Renal pelvis (tissue), 12 donors: ENCODE data around the gene GPRASP3. TPM values are rescaled to one million over a fixed set of nuclear protein-coding genes. Genes with fewer than 3 reads are reported as not detected.
A peak's percentile ranks its signal among the peaks of the same experiment; 100 is the strongest.
"Not testable (repeated sequence)": the region's sequence is repeated elsewhere in the genome, so short reads cannot be mapped to it uniquely, and the experiment has no call there.

ENCODE experiments used
- DNase-seq: peaks from one replicate; pipeline ENCODE4 v3.0.0-alpha.2; 2013
- long read RNA-seq, 16 experiments: transcript quantifications; one replicate each; lab custom pipeline, GENCODE V29; 2026
- polyA plus RNA-seq, 3 donors: library from polyadenylated mRNA; unstranded; fragments of 120-200 nt; gene quantifications; one replicate each; pipeline ENCODE4 v1.2.1, GENCODE V29; 2013; ENCODE audit not compliant: insufficient read length in 3 of 3

The GPRASP3 gene
- 10 to 100 TPM; 17.9 to 19.6 (median 18.8) TPM for polyA plus RNA-seq
- long read RNA-seq, donor 1, full-length matches to known transcripts: 2 of 35 reads
- long read RNA-seq, donor 1, partial matches to known transcripts: 33 of 35 reads
- long read RNA-seq, donor 1, other reads (novel, unspliced or antisense): 0 of 35 reads
- long read RNA-seq, donor 2, partial matches to known transcripts: 0 of 1 reads
- long read RNA-seq, donor 2, other reads (novel, unspliced or antisense): 0 of 1 reads
- long read RNA-seq, donor 3, full-length matches to known transcripts: 4 of 4 reads
- long read RNA-seq, donor 3, partial matches to known transcripts: 0 of 4 reads
- long read RNA-seq, donor 3, other reads (novel, unspliced or antisense): 0 of 4 reads
- long read RNA-seq, donor 4, partial matches to known transcripts: 0 of 1 reads
- long read RNA-seq, donor 4, other reads (novel, unspliced or antisense): 0 of 1 reads
- long read RNA-seq, donor 5, partial matches to known transcripts: 0 of 1 reads
- long read RNA-seq, donor 5, other reads (novel, unspliced or antisense): 0 of 1 reads
- long read RNA-seq, donor 6, partial matches to known transcripts: 0 of 1 reads
- long read RNA-seq, donor 6, other reads (novel, unspliced or antisense): 0 of 1 reads
- long read RNA-seq, donor 7: 0 reads
- long read RNA-seq, donor 8, full-length matches to known transcripts: 1 of 1 reads
- long read RNA-seq, donor 8, partial matches to known transcripts: 0 of 1 reads
- long read RNA-seq, donor 8, other reads (novel, unspliced or antisense): 0 of 1 reads
- long read RNA-seq, donor 9, full-length matches to known transcripts: 4 of 4 reads
- long read RNA-seq, donor 9, partial matches to known transcripts: 0 of 4 reads
- long read RNA-seq, donor 9, other reads (novel, unspliced or antisense): 0 of 4 reads
- long read RNA-seq, donor 10, full-length matches to known transcripts: 2 of 2 reads
- long read RNA-seq, donor 10, partial matches to known transcripts: 0 of 2 reads
- long read RNA-seq, donor 10, other reads (novel, unspliced or antisense): 0 of 2 reads
- long read RNA-seq, donor 11, full-length matches to known transcripts: 2 of 2 reads
- long read RNA-seq, donor 11, partial matches to known transcripts: 0 of 2 reads
- long read RNA-seq, donor 11, other reads (novel, unspliced or antisense): 0 of 2 reads
- long read RNA-seq, donor 12, full-length matches to known transcripts: 2 of 2 reads
- long read RNA-seq, donor 12, partial matches to known transcripts: 0 of 2 reads
- long read RNA-seq, donor 12, other reads (novel, unspliced or antisense): 0 of 2 reads
- long read RNA-seq, donor 13, partial matches to known transcripts: 0 of 2 reads
- long read RNA-seq, donor 13, other reads (novel, unspliced or antisense): 0 of 2 reads
- long read RNA-seq, donor 14, full-length matches to known transcripts: 2 of 2 reads
- long read RNA-seq, donor 14, partial matches to known transcripts: 0 of 2 reads
- long read RNA-seq, donor 14, other reads (novel, unspliced or antisense): 0 of 2 reads
- long read RNA-seq, donor 15, full-length matches to known transcripts: 4 of 4 reads
- long read RNA-seq, donor 15, partial matches to known transcripts: 0 of 4 reads
- long read RNA-seq, donor 15, other reads (novel, unspliced or antisense): 0 of 4 reads
- long read RNA-seq, donor 16, full-length matches to known transcripts: 1 of 1 reads
- long read RNA-seq, donor 16, partial matches to known transcripts: 0 of 1 reads
- long read RNA-seq, donor 16, other reads (novel, unspliced or antisense): 0 of 1 reads

- peak; percentile 74 for DNase-seq
These were observed at the start of gene GPRASP3 for GRCh38 chrX:102720237-102721168. Gene GPRASP3, plus strand, starts transcription at chrX:102720743. Its CDS starts 28,253 bp downstream, at chrX:102748996.

GRCh38 chrX:102672856-102673255, 47.7 kb upstream of the GPRASP3 start:
- no peak for DNase-seq

GRCh38 chrX:102677479-102677878, 43.1 kb upstream of the GPRASP3 start:
- not testable (repeated sequence) for DNase-seq

- no peak for DNase-seq
These were observed 35.6 kb upstream of the GPRASP3 start for GRCh38 chrX:102684772-102685520.

GRCh38 chrX:102694749-102695148, 25.8 kb upstream of the GPRASP3 start:
- DNase-seq: no peak

- no peak for DNase-seq
These were observed 24.2 kb upstream of the GPRASP3 start for GRCh38 chrX:102696306-102696705.

GRCh38 chrX:102697494-102697893, 23.0 kb upstream of the GPRASP3 start:
- DNase-seq: no peak

- DNase-seq: no peak
These were observed 11.6 kb upstream of the GPRASP3 start for GRCh38 chrX:102708900-102709299.

- DNase-seq: peak; percentile 27
These were observed 8.7 kb upstream of the GPRASP3 start for GRCh38 chrX:102711872-102712215.

- DNase-seq: peak; percentile 54
These were observed 8.2 kb upstream of the GPRASP3 start, which contains the start of gene GPRASP2 for GRCh38 chrX:102712216-102712966. Gene GPRASP2, plus strand, starts transcription at chrX:102712448. Its CDS starts 2,422 bp downstream, at chrX:102714870.

GRCh38 chrX:102712981-102713625, 7.4 kb upstream of the GPRASP3 start:
- peak; percentile 65 for DNase-seq

GRCh38 chrX:102714994-102715393, 5.5 kb upstream of the GPRASP3 start:
- DNase-seq: no peak

GRCh38 chrX:102715967-102716366, 4.6 kb upstream of the GPRASP3 start:
- no peak for DNase-seq

GRCh38 chrX:102721169-102721506, 595 bp downstream of the GPRASP3 start:
- not testable (repeated sequence) for DNase-seq

- no peak for DNase-seq
These were observed 2.9 kb downstream of the GPRASP3 start for GRCh38 chrX:102723456-102723855.

GRCh38 chrX:102727761-102728160, 7.2 kb downstream of the GPRASP3 start:
- no peak for DNase-seq

GRCh38 chrX:102728646-102729045, 8.1 kb downstream of the GPRASP3 start:
- no peak for DNase-seq

- DNase-seq: no peak
These were observed 19.1 kb downstream of the GPRASP3 start for GRCh38 chrX:102739657-102740056.
